ENCODE data around the gene DUSP12.

Gene DUSP12

GRCh38 chr1:161747801-161748200 lies 1.8 kb upstream of the DUSP12 start:
- peaks cover 10% of the 10 kb centered on the region for H3K36me3 ChIP-seq (replicated peaks; ENCODE audit: low read depth, low read length)
- H3K4me2 ChIP-seq (ENCODE audit: low read length), result peak overlapping the region; percentile 72
- no peaks in the 10 kb centered on the region for H3K27me3 ChIP-seq (ENCODE audit: low read depth, low read length)
- H3K4me1 ChIP-seq (ENCODE audit: low read length), result peaks cover 64% of the 10 kb centered on the region
- peaks cover 5% of the 10 kb centered on the region; the same call in 1 of the 2 replicates for H4K20me1 ChIP-seq (ENCODE audit: insufficient read depth, low read length)
- TF ChIP-seq CTCF (IDR thresholded peaks at IDR 0.05; ENCODE audit: low read depth, low read length), result no peak
- TF ChIP-seq EZH2phosphoT487 (IDR thresholded peaks at IDR 0.05; ENCODE audit: low read depth), result no peak
- peak overlapping the region; percentile 75 for H2AFZ ChIP-seq (ENCODE audit: low read depth, low read length)
- H3K9me3 ChIP-seq (ENCODE audit: insufficient read depth, low read length), result no peaks in the 10 kb centered on the region
- H3K27ac ChIP-seq (ENCODE audit: low read length), result peak overlapping the region; percentile 31
- peak overlapping the region; percentile 64 for H3K4me3 ChIP-seq (ENCODE audit: low read length)
- H3K9ac ChIP-seq (ENCODE audit: low read length), result peak overlapping the region; percentile 15; the same call in 1 of the 2 replicates
- H3K79me2 ChIP-seq (ENCODE audit: low read length), result peaks cover 28% of the 10 kb centered on the region

DNA sequence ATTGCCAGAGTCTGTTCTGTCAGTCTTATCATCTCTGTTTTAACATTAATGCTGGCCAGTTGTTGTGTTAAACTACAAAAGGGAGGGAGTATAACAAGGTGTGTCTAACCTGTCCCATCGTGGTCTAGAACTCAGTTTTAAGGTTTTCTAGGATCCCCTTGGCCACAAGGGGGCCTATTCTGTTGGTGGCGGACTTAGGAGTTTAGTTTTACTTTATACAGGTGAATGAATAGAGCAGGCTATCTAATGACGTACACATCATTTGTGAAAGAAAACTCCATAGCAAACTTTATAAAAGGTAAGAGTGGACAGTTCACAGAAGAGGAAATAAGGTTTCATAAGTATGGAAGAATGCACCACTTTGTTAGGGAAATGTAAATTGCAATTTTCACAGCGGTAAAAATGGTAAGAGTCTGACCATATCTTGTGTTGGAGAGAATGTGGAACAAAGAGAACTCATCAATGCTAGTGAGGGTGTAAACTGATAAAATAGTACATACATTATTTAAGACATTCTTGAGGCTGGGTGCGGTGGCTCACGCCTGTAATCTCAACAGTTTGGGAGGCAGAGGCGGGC lies 14.0 kb downstream of the DUSP12 start:
- Histone ChIP-seq H3K27ac (ENCODE audit: low read length) (no peak overlapping the region), H3K4me3 (ENCODE audit: low read length) (peak overlapping the region; percentile 53), H3K4me2 (ENCODE audit: low read length) (peak overlapping the region; percentile 65), H3K9ac (ENCODE audit: low read length) (no peak overlapping the region), H2AFZ (ENCODE audit: low read depth, low read length) (peak overlapping the region; percentile 63; the same call in 1 of the 2 replicates), H3K9me3 (ENCODE audit: insufficient read depth, low read length) (no peaks in the 10 kb centered on the region), H3K36me3 (replicated peaks; ENCODE audit: low read depth, low read length) (peaks cover 8% of the 10 kb centered on the region), H4K20me1 (ENCODE audit: insufficient read depth, low read length) (no peaks in the 10 kb centered on the region), H3K27me3 (ENCODE audit: low read depth, low read length) (no peaks in the 10 kb centered on the region), H3K79me2 (ENCODE audit: low read length) (peaks cover 25% of the 10 kb centered on the region), H3K4me1 (ENCODE audit: low read length) (peaks cover 18% of the 10 kb centered on the region)
- peak; percentile 80 for TF ChIP-seq CTCF (IDR thresholded peaks at IDR 0.05; ENCODE audit: low read depth, low read length)
- TF ChIP-seq EZH2phosphoT487 (IDR thresholded peaks at IDR 0.05; ENCODE audit: low read depth), result no peak

DNA sequence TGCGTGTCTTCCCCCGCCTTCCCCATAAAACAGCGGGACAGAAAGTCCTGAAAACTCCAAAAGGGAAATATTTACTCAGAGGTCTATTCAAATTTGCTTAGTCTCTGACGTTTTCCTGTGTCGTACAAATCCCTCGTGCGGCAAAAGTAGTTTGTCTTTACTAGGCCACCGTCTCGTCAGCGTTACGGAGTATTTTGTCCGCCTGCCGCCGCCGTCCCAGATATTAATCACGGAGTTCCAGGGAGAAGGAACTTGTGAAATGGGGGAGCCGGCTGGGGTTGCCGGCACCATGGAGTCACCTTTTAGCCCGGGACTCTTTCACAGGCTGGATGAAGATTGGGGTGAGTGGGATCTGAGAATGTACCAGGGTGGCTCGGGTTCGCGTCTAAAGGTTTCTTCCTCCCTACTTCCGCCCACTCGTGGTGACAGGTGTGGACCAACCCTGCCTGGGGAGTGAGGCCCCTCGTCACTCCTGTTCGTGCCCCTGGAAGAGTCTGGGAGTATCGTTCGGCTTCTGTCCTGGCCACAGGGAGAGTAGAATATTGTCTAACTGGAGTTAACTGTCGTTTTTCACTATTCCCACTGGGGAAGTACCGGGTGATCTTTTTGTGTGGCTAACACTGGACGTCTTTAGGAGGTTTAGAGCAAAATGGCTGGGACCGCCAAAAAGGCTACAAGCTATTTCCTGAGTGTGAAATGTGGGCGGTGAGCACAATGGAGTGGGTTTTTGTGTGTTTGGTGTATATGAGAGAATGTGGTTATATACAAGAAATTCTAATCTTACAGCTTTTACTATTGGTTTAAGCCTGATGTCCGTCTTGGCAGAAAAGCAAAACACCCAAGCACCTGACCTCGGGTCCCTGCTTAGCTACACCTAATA lies 16.8 kb downstream of the DUSP12 start, which contains the start of gene ATF6:
Gene ATF6, plus strand, starts transcription at position 219 of the 880 bp plus-strand sequence. Its CDS starts 41 bp downstream, at position 260.
- Histone ChIP-seq H3K4me1 (ENCODE audit: low read length) (peaks cover 18% of the 10 kb centered on the region), H3K9ac (ENCODE audit: low read length) (peak within 1 kb of the TSS; percentile 88), H3K9me3 (ENCODE audit: insufficient read depth, low read length) (no peaks in the 10 kb centered on the region), H3K79me2 (ENCODE audit: low read length) (peaks cover 53% of the 10 kb centered on the region), H2AFZ (ENCODE audit: low read depth, low read length) (peak within 1 kb of the TSS; percentile 82), H3K36me3 (replicated peaks; ENCODE audit: low read depth, low read length) (no peaks in the 10 kb centered on the region), H3K4me2 (ENCODE audit: low read length) (peak within 1 kb of the TSS; percentile 91), H3K4me3 (ENCODE audit: low read length) (peak within 1 kb of the TSS; percentile 94), H4K20me1 (ENCODE audit: insufficient read depth, low read length) (peaks cover 10% of the 10 kb centered on the region; the same call in 1 of the 2 replicates), H3K27me3 (ENCODE audit: low read depth, low read length) (no peaks in the 10 kb centered on the region), H3K27ac (ENCODE audit: low read length) (peak within 1 kb of the TSS; percentile 33)
- no peak for TF ChIP-seq CTCF (IDR thresholded peaks at IDR 0.05; ENCODE audit: low read depth, low read length)
- TF ChIP-seq EZH2phosphoT487 (IDR thresholded peaks at IDR 0.05; ENCODE audit: low read depth), result no peak

DNA sequence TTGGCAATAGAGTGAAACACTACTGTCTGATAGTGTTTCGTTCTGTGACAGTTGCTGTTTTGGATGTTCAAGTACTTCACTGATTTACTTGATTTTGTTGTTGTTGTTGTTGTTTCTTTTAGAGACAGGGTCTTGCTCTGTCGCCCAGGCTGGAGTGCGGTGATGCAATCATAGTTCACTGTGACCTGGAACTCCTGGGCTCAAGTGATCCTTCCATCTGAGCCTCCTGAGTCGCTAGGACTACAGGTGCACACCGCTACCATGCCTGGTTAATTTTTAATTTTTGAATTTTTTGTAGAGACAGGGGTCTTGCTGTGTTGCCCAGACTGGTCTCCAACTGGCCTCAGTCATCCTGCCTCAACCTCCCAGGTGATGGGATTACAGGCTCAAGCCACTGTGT lies 18.9 kb downstream of the DUSP12 start:
- TF ChIP-seq CTCF (IDR thresholded peaks at IDR 0.05; ENCODE audit: low read depth, low read length), result no peak
- TF ChIP-seq EZH2phosphoT487 (IDR thresholded peaks at IDR 0.05; ENCODE audit: low read depth), result no peak
- Histone ChIP-seq H3K27ac (ENCODE audit: low read length) (no peak overlapping the region), H2AFZ (ENCODE audit: low read depth, low read length) (no peak overlapping the region), H4K20me1 (ENCODE audit: insufficient read depth, low read length) (peaks cover 21% of the 10 kb centered on the region; the same call in 1 of the 2 replicates), H3K9me3 (ENCODE audit: insufficient read depth, low read length) (no peaks in the 10 kb centered on the region), H3K4me1 (ENCODE audit: low read length) (peaks cover 14% of the 10 kb centered on the region), H3K36me3 (replicated peaks; ENCODE audit: low read depth, low read length) (no peaks in the 10 kb centered on the region), H3K79me2 (ENCODE audit: low read length) (peaks cover 70% of the 10 kb centered on the region), H3K27me3 (ENCODE audit: low read depth, low read length) (no peaks in the 10 kb centered on the region), H3K4me3 (ENCODE audit: low read length) (no peak overlapping the region), H3K4me2 (ENCODE audit: low read length) (no peak overlapping the region), H3K9ac (ENCODE audit: low read length) (no peak overlapping the region)
